NCI-H2081 treated with DMSO at 0.1 percent for 48 hours (cell line): ENCODE measurements around the gene CFAP74.
"Not testable (repeated sequence)": the region's sequence is repeated elsewhere in the genome, so short reads cannot be mapped to it uniquely, and the experiment has no call there.

Source experiments
- DNase-seq: peaks from one replicate; lab custom pipeline; 2025; lab: John Stamatoyannopoulos, UW

Gene CFAP74

DNA sequence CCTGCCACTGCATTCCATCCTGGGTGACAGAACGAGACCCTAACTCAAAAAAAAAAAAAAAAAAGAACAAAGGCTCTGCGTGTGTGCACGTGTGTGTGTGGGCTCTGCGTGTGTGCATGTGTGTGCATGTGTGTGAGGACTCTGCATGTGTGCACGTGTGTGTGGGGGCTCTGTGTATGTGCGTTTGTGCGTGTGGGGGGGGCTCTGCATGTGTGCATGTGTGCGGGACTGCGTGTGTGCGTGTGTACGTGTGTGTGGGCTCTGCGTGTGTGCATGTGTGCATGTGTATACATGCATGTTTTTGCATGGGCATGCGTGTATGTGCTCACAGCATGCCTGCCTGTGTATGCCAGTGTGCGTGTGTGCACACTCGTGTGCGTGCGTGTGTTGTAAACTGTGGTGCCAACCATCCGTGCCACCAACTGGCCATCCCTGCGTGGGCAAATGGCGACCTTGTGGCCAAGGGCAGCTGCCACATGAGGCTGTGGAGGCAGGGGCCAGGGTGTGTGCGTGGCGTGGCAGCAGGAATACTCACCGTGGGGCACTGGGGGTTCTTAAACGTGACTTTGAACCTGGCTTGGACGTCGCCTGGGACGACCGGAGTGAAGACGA lies 57.7 kb downstream of the CFAP74 start:
- no peak for DNase-seq

DNA sequence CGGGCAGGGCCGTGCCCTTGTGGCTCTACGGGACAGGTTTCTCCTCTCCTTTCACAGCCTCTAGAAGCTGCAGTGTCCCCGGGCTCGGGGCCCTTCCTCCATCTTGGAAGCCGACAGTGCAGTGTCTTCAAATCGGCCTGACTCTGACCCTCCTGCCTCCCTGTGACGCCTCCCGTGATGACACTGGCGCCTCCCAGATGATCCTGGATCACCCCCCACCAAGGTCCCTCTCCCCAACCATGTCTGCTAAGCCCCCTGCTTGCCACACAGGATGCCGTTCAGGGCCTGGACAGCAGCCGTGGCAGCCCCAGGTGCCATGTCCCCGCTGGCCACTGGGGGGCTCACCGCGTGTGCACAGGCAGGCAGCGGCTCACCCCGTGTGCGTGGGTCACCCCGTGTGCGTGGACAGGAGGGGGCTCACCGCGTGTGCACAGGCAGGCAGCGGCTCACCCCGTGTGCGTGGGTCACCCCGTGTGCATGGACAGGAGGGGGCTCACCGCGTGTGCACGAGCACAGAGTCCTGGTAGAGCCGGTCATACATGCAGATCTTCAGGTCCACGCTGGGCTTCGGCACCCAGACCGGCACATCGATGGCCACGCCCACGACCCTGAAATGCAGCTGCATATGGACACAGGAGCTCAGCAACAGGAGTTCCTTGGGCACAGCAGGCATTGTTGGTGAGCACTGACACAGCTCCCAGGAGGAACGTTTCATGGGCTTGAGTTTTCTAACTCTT lies 59.6 kb downstream of the CFAP74 start:
- no peak for DNase-seq

DNA sequence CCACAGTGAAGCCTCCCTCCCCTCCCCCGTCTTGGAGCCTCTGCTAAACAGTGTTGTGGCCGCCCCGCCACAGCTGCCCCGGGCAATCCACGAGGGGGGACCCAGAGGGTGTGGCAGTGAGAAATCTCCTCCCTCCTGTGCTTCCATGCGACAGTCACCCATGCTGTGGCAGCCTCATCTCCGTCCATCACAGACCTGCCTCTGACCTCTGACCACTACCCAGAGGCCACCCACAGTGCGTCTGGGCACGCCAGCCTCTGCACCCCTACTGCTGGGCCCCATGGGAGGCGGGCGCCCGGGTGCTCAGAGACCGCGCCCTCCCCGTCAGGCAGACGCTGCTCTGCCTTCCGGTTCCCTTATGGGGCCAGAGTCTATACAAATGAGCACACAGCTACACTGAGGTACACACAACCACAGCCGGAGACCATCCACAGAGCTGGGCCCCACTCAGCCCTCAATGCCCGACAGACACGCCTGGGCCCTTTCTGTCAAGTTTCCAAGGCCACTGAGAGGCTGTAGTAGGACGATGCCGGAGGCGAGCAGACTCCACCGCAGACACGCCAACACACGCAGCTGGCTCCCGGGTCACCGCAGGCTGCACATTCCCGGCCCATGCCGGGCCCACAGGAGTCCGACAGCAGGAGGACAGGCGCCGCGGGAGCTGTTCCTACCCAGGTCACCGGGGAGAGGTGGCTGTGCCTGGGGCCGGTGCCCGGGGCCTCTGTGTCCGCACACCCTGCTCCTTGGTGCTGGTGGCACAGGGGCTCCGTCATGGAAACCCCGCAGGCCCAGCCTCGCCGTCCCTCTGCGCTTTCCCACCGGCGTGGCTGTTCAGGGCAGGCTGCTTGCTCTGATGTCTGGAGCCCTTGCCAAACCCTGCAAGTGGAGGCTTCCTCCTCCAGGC lies 60.6 kb downstream of the CFAP74 start:
- DNase-seq, result no peak

DNA sequence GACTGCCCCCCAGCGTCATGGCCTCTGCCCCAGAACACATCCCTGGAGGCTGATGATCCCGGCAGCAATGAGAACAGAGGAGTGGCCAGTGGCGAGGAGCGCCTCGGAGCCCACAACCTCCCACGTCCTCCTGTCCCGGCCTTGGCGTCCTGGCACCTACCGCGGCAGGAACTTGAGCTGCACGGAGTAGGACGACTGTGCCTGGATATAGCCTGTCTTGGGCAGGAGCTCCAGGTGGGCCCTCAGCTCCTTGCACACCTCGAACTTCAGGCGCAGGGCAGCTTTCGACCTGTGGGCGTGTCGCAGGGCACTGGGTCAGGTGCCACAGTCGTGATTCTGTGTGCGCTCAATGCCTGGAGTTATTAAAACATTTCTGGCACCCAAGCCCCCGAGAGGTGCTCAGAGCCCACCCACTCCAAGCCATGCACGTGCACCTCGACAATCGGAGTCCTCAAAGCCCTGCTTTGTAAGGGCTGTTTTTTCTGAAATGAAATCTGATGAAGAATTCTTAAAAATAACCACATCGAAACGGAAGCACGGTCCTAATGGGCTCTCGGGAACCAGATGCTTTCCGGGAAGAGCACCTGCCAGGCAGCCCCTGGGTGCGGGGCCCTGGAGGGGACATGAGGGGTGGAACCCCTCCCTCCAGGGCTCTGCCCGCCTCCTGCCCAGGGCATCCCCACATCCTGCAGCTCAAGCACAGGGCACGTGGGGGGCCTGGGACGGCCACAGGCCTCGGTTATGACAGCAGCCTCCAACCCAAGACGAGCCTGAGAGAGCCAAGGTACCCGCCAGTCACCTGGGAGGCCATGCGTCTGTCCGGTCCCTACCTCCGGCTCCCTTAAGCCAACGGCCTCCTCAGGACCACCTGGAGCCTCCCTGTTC lies 61.5 kb downstream of the CFAP74 start:
- no peak for DNase-seq

DNA sequence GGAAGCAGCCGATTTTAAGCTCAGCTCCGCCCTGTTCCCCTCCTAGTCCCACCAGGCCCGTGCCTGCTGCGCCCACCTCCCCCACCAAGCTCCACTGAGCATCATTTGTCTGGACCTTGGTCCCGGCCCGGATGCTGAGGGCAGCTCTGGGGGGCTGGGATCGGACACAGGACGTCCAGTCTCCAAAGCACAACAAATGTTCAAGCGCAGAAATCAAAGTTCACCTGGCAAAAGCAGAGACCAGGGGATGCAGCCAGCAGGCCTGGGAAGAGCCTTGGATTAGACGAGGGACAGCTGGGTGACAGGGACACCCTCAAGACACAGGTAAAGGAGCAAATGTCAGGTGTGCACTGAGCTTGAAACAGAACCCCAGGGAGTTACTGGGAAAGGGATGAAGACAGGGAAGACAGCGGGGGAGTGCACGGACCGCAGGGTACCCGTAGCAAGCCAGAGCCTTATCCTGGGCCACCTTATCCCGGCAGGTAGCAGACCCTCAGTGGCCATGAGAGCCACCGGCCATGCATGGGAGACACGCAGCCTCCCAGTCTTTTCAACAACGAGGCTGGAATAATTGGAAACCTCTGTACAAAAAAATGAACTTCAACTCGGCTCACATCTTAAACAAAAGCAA lies 62.3 kb downstream of the CFAP74 start:
- no peak for DNase-seq

DNA sequence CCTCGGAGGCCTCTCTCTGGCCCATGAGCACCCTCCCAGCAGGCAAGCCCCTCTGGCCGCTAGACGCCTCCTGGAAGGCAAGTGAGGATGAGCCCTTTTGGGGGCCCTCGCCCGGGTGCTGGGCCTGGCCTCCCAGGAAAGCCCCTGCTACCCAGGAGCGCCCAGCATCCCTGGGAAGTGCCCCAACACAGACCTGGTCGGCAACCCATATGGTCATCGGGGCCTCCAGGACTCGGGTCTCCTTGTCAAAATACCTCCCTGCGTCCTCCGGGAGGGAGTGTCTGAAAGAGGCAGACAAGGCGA lies 63.5 kb downstream of the CFAP74 start:
- DNase-seq, result no peak

DNA sequence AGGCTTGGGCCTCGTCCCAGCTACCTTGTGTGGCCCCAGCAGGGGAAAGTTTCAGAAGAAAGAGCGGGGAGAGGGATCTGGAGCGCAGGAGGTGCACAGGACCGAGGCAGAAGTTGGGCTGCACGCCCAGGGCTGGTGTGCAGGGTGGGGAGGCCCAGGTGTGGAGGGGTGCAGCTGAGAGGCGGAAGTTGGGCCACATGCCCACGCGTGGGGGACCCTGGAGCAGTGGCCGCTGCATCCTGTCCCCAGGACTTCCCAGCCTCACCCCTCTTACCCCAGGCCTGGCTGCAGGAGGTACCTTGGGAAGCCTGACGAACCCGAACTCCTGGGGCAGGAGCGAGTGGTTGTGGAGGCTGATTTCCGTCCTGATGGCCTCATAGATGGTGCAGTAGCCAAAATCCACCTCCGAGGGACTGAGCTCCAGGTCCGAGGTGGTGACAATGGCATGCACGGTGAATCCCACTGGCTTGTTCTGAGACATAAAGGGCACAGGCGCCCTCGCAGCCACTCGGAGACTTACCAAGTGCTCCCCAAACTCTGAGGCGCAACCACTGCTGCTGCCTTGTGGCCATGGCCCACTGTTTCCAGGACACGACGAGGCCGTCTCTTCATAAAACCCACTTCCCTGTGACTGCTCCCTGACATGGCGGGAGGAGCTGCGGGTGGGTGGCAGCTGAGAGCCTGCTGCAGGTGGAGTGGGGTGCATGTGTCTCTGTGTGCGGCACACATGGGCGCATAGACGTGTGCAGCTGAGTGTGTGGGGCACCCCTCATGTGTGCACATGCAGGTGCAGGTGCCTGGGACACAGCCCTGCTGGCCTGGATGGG lies 64.1 kb downstream of the CFAP74 start:
- DNase-seq, result no peak

DNA sequence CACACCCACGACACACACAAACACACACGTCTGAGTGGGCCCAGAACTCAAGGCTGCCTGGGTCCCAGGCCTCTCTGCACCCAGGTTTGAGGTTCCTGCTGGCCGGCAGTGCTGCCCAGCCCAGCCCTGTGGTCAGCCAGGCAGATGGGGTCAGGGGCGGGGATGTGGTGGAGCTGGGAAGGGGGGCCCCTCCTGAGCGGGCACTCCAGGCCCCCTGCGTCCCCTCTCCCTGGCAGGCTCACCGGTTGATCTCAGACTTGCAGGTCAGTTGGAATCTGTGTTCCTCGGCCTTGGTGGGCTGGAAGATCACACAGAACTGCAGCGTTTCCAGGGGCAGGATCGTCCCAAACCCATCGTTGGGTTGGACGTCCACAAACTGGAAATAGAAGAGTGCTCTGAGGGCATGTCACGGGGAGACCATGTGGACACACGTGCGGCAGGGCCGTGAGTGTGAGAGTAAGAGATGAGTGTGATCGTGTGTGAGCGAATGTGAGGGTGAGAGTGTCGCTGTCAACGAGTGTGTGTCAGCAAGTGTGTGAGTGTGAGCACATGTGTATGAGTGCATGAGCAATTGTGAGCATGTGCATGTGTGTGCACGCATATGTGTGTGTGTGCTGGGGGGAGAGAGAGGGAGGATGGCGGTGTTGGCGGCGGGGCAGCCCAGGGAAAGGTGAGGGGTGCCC lies 64.8 kb downstream of the CFAP74 start:
- no peak for DNase-seq

DNA sequence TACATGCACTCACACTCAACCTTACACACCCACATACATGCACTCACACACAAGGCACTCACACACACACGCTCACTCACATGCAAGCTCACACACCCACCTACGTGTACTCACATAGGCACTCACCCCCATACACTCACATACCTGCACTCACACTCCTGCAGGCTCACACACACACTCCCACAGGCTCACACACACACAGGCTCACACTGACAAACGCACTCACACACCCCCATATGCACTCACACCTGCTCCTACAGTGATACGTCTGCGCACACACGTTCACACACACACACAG lies 65.4 kb downstream of the CFAP74 start:
- no peak for DNase-seq

DNA sequence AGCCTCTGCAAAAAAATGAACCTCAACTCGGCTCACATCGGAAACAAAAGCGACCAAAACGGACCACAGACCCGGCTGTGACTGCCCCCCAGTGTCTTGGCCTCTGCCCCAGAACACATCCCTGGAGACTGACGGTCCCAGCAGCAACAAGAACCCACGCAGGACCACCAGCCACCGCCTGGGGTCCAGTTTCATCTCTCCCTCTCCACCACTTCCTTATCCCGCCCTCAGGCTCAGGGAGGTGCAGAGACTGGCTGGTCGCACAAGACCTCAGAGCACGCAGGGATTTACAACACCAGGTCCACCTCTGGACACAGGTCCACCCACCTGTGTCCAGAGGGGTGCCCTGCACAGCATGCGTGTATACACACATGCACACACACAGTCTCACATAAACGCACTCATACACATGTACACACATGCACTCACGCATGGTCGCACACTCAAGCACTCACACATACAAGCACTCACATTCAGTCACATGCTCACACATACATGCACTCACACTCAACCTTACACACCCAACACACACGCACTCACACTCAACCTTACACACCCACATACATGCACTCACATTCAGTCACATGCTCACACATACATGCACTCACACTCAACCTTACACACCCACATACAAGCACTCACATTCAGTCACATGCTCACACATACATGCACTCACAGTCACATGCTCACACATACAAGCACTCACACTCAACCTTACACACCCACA lies 65.9 kb downstream of the CFAP74 start:
- no peak for DNase-seq

DNA sequence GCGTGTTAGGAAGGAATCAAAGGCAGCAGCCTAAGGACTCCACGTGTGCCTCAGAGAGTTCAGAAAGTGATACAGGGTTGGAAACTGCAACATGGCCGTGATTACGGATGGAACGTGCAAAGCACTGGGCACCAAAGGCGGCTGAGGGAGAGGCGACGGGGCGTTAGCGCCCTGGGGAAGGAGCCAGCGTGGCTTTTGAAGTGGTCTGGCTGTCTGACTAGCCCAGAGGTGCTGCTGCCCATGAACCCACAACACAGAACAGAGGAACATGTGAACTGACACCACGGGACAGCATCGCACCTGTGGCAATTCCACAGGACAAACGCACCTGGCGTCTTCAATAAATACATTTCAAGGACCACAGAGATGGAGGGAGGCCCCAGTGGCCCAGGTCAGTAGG lies 66.5 kb downstream of the CFAP74 start:
- DNase-seq, result no peak

DNA sequence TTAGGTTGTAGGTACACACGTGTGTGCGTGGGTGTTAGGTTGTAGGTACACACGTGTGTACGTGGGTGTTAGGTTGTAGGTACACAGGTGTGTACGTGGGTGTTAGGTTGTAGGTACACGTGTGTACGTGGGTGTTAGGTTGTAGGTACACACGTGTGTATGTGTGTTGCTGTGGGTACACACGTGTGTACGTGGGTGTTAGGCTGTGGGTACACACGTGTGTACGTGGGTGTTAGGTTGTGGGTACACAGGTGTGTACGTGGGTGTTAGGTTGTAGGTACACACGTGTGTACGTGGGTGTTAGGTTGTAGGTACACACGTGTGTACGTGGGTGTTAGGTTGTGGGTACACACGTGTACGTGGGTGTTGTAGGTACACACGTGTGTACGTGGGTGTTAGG lies 68.7 kb downstream of the CFAP74 start:
- not testable (repeated sequence) for DNase-seq

DNA sequence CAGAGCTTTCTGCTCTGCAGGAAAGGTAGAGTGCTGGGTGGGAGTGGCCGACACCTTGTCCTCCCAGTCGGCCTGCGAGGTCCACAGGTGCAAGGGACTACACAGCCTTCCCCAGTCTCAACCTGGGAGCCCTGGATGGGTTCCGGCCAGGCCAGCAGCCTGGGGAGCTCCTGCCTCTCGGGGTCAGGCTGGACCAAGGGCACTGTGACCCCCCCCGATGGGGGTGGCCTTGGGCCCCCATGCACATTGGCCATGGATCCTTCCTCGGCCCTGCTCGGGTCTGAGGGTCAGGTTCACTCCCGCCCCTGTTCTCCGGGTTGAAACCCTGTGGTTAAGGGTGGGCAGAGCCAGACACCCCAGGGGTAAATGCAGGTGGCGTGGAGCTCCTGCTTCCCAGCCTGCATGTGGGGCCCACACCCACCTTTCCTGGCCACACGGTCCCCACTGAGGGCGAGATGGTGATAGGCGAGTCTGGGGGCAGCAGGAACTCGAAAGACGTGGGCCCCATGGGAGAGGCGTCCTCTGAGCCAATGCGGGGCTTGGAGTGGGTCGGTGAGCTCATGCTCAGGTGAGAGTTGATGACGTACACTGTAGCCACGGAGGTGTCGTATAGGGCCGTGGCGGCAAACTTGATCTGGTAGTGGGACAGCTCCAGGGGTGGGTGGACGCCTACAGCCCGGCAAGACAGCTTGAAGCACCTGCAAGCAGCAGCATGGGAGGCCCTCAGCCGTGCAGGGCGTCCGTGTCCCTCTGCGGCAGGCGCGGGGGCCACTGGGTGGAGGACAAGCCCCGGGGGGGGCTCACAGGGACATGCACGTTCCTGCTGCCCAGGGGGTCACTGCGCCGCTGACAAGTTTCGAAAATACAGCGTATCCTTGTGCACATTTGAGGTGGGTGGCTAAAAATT lies 73.7 kb downstream of the CFAP74 start:
- DNase-seq, result no peak

DNA sequence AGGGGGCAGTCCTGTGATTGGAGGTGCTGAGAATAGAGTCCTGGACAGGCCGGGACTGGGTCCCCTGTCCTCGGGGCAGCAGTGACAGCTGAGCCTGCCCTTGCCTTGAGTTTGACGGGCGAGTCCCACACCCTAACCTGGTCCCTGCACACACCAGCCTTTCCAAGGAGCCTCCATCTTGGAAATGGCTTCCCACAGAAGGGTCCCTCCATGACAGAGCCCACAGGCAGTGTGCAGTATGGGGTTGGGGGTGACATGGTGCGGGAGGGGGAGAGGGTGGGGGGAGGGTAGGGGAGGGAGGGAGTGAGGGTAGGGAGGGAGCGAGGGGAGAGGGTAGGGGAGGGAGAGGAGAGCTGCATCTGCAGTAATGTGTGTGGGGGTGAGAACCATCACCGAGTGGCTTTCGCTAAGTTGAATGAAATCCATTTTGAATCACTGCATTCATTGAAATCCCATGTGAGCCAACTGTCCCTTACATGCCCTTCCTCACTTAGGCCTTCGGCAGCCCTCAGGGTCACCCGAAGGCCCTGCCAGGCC lies 74.4 kb downstream of the CFAP74 start:
- DNase-seq, result no peak

DNA sequence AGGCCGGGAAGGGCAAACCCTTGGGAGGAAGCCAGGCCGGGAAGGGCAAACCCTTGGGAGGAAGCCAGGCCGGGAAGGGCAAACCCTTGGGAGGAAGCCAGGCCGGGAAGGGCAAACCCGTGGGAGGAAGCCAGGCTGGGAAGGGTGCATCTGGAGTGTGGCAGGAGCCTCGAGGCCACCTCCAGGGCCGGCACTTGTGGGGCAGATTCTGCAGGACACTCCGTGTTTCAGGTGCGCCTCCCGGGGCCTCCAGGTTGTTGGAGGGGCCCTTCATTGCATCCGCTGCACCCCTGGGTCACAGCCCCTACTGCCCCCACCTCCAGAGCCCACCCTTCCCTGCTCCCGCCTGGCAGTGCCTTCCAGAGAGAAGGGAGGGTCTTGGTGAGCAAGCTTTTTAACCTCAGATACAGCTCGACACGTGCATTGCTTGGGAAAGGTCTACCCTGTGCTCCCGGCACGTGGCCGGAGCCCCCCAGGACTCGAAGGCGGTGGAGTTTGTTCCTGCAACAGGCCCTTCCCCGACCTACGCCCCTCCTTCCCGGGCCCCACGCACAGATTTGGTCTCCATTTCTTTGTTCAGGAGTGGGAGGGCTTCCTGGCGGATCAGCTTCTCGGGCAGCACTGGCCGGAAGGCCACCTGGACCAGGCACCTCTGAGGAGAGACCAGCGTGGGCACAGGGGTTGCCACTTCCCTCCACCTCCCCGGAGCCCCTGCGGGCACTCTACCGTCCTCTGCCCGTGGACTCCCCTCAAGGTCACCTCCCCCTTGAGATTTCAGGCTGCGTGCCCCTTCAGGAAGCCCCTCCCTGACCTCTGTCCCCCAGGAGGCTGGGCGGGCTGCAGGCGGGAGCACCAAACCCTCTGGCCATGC lies 75.1 kb downstream of the CFAP74 start:
- no peak for DNase-seq

DNA sequence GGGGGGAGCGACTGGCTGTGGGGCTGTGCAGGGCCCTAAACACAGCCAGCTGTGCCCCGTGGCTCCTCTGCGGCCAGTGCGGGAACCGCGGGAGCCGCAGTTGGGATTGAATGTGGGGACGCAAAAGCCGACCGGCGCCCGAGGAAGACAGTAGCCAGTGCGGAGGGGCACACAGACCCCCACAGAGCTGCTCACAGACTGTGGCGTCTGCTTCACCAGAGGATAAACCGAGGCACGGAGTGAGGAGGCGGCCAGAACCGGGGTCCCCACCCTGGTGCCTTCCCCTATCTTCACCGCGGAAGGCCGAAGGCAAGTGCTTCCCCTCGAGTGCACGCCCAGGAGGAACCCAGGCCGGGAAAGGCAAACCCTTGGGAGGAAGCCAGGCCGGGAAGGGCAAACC lies 75.8 kb downstream of the CFAP74 start:
- no peak for DNase-seq

DNA sequence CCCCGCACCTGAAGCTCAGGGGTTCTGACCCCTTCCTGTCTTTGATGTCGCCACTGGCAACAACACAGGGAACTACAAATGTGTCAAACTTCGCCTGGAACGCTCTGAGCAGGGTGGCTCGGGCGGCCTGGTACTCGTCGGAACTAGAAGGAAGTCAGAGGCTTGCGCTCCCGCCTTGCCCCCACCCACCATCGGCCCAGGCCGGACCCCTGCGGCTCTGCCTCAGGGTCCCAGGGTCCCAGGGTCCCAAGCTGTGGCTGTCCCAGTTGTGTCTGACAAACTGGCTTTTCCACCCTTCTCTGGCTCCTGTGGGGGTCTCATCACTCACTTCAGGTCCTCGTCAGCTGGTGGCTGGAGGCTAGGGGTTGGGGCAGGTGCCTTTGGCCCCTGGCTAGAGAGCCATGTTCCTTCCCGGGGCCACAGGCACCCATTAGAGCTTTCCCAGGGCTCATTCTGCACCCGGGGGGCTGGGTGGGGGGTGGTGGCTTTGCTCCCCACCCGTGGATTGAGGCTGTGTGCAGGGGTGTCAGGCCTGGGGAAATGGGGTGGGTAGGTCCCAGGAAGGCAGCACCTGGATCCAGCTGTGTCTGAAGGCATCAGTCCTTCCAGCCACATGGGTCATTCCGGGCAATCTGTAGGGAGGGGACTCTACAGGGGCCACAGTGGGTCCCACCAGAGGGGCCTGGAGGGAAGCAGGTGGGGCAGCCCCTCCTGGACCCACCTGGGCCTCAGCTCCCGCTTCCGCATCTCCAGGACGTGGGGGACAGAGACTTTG lies 76.5 kb downstream of the CFAP74 start:
- DNase-seq, result no peak
